ENCODE results near the gene RPL19. TPM values are rescaled to one million over a fixed set of nuclear protein-coding genes. Genes with fewer than 3 reads are reported as not detected.

RPL19 gene
- total and polyA plus RNA-seq, 2 donors (not counting 3 experiments of a cell fraction or from before 2014, with no cell fraction given), result 1,802 to 1,958 TPM

- FAIRE-seq (no peak), DNase-seq (ENCODE audit: low read depth, low spot score) (no peak)
- Histone ChIP-seq H2AFZ (ENCODE audit: low read depth, low read length) (no peak overlapping the region), H3K79me2 (ENCODE audit: control insufficient read depth, insufficient read depth, low read length) (peaks cover 18% of the 10 kb centered on the region), H3K27me3 (ENCODE audit: control insufficient read depth in 2 of 2, insufficient read depth in 2 of 2, low read length in 2 of 2) (no peaks in the 10 kb centered on the region), H3K27ac (ENCODE audit: insufficient read depth, low read depth, low read length) (no peak overlapping the region), H3K36me3 (ENCODE audit: control insufficient read depth in 2 of 2, extremely low read depth in 1 of 2, insufficient read depth in 2 of 2, low read length in 2 of 2) (peaks cover 3 to 17% of the 10 kb centered on the region in 2 experiments), H3K4me2 (ENCODE audit: insufficient read depth, low read length) (no peak overlapping the region), H3K9me3 (replicated peaks; ENCODE audit: control insufficient read depth, insufficient read depth, low read length) (no peaks in the 10 kb centered on the region), H4K20me1 (replicated peaks; ENCODE audit: control insufficient read depth, extremely low read depth, insufficient read depth, low read length) (no peaks in the 10 kb centered on the region), H3K9ac (replicated peaks; ENCODE audit: extremely low read depth, insufficient read depth, low read length) (no peak overlapping the region), H3K4me1 (ENCODE audit: control insufficient read depth, extremely low read depth, insufficient read depth, low read length) (peaks cover 3% of the 10 kb centered on the region), H3K9me1 (replicated peaks; ENCODE audit: control insufficient read depth, extremely low read depth, insufficient read depth, low read length) (no peaks in the 10 kb centered on the region), H3K4me3 (replicated peaks in 1 of 3; ENCODE audit: insufficient read depth in 1 of 3, low read depth in 1 of 3, low read length in 3 of 3) (no peak overlapping the region)
- ChIA-PET CTCF (interaction anchor here (0.9 to 3.0 kb wide), 2 partner anchors 29 to 38 kb away, joined by 3 to 8 read pairs; no protein-coding TSS in a partner anchor), POLR2A (no interaction called here)
- dilution Hi-C loops (cut with MboI; ENCODE audit: extremely low pct_ligation_motif_present, low sequenced_read_pairs) (no loop called here), intact Hi-C loops (cut with micrococcal nuclease) (no loop called here)
- BruUV-seq (replicated peaks), result no TSS peak
- no peak for TF ChIP-seq EZH2 (IDR thresholded peaks at IDR 0.05; ENCODE audit: borderline replicate concordance, low read depth, low read length, severe bottlenecking)
- TF ChIP-seq POLR2AphosphoS5 (IDR thresholded peaks at IDR 0.05; ENCODE audit: insufficient read depth, low read depth, low read length), result no peak
- no peak for TF ChIP-seq CTCF (IDR thresholded peaks at IDR 0.05; ENCODE audit: extremely low read depth in 1 of 2, insufficient read depth in 1 of 2, low read depth in 1 of 2, low read length in 2 of 2)
- TF ChIP-seq MYC (IDR thresholded peaks at IDR 0.05; ENCODE audit: low read depth, low read length), result no peak
Measured at GRCh38 chr17:39193346-39193745, 6.7 kb upstream of the RPL19 start.
